Suprapubic skin (tissue), 4 donors: Measurements from ENCODE around the gene LDLRAD4. TPM values are rescaled to one million over a fixed set of nuclear protein-coding genes. Genes with fewer than 3 reads are reported as not detected.

Source experiments
- DNase-seq, 2 donors: peaks; one replicate each; pipeline ENCODE4 v3.0.0-alpha.2; 2019; ENCODE audit warnings: low spot score in 2 of 2
- H3K27ac ChIP-seq: fragments of 200-600 bp; sonication (generic); one replicate; pipeline ENCODE4 v1.5.1; 2019
- H3K27me3 ChIP-seq: fragments of 200-600 bp; sonication (generic); one replicate; pipeline ENCODE4 v1.5.1; 2019
- H3K36me3 ChIP-seq: fragments of 200-600 bp; sonication (generic); one replicate; pipeline ENCODE4 v1.5.1; 2019
- H3K4me1 ChIP-seq: fragments of 200-600 bp; sonication (generic); one replicate; pipeline ENCODE4 v1.5.1; 2019
- H3K4me3 ChIP-seq: fragments of 200-600 bp; sonication (generic); one replicate; pipeline ENCODE4 v1.5.1; 2019; ENCODE audit warnings: mild to moderate bottlenecking
- H3K9me3 ChIP-seq: fragments of 200-600 bp; sonication (generic); one replicate; pipeline ENCODE4 v1.5.1; 2019
- CTCF ChIP-seq, 2 donors: fragments of 200-600 bp in 1 of 2; fragments of 450-650 bp in 1 of 2; sonication (generic) in 1 of 2; IDR thresholded peaks; one replicate each; pipeline ENCODE4 v1.5.1; 2016 to 2019; ENCODE audit warnings: antibody characterized with exemption in 2 of 2, mild to moderate bottlenecking in 1 of 2, moderate library complexity in 1 of 2
- EP300 ChIP-seq: sonication (generic); formaldehyde crosslinking; IDR thresholded peaks from one replicate; pipeline ENCODE4 v1.6.1; 2017; ENCODE audit warnings: antibody characterized with exemption
- POLR2A ChIP-seq, 2 donors: fragments of 450-650 bp; IDR thresholded peaks; one replicate each; pipeline ENCODE4 v1.6.1; 2017; ENCODE audit warnings: antibody characterized with exemption in 2 of 2, mild to moderate bottlenecking in 2 of 2, moderate library complexity in 2 of 2
- POLR2AphosphoS5 ChIP-seq, 3 donors: sonication (generic); formaldehyde crosslinking; IDR thresholded peaks; one replicate each; pipeline ENCODE4 v1.6.1; 2017; ENCODE audit warnings: antibody characterized with exemption in 3 of 3
- WGBS: methylation state at CpG from one replicate; pipeline ENCODE4 v1.1.5; 2018; 5-methylcytosine and 5-hydroxymethylcytosine counted together
- total RNA-seq, 4 donors: library from RNA; depleted of rRNA; stranded (reverse); fragments of >200 nt; gene quantifications; one replicate each; pipeline ENCODE4 v1.1.0, GENCODE V29; 2016

The LDLRAD4 gene
- total RNA-seq, 4 donors from 2014 or later: 10.1 to 31.6 (median 15.1) TPM

DNA sequence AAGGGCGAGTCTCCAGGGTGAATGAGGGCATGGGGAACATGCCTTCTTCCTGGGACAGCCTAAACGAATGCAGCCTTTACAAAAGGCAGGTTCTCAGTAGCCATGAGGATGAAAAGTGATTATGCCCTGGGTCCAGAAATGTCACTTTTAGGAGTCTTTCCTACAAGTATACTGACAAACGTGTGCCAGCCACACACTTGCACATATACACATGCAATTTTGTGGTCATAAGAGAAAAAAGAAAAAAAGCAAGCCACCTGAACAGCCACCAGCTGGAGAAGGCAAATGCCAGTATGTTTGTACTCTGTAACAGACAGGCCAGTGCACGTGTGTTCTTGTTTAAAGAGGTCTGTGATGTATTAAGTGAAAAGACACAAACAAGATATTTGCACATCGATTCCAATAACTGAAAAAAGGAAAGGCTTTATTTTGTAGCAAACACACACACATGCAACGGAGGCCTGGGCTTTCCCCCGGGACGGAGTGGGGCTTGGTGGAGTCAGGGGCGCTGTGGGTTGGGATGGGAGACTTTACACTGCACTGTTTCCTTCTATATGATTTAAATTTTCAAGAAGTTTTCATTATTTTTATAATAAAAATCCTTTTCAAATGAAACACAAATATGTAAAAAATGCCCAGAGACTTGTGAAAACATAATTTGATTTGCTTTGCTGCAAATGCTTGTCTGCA lies 399.4 kb downstream of the LDLRAD4 start:
- Histone ChIP-seq H3K4me3 (no peak overlapping the region), H3K27me3 (no peaks in the 10 kb centered on the region), H3K4me1 (peaks cover 18% of the 10 kb centered on the region), H3K36me3 (peaks cover 13% of the 10 kb centered on the region), H3K27ac (no peak overlapping the region), H3K9me3 (no peaks in the 10 kb centered on the region)
- no peak for DNase-seq
- WGBS: 54% methylated on average over 9 of the region's 9 CpGs
- no peak for TF ChIP-seq EP300

DNA sequence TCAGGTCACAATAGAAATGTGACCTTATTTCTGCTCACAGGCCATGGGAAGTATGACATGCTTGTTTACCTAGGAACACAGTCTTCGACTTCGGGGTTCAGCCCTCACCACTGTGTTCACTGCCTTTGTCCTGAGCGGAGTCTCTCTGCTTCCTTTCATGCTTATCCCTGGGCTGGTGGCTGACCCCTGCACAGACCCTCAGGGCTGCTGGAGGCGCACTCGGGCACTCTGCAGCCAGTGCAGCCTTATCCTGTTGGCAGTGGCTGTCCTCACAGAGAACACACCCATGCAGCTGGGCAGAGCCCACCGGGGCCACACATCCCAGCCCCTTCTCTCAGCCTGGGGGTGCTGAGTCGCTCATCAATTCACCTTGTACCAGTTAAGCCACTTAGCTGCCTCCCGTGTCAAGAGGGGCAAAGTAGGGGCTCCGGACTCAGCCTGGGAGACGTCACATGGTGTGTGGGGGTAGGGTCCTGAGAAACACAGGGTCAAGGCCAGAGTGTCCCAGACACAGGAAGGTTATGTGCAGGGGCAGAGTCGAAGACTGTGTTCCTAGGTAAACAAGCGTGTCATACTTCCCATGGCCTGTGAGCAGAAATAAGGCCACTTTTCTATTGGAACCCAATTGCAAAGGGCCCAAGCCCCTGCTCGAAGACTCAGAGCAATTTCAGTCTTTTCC lies 400.3 kb downstream of the LDLRAD4 start:
- 96% methylated on average over 11 of the region's 13 CpGs for WGBS
- no peak for TF ChIP-seq POLR2A (IDR thresholded peaks at IDR 0.05)
- TF ChIP-seq POLR2AphosphoS5 (IDR thresholded peaks at IDR 0.05): no peak
- TF ChIP-seq EP300: no peak
- no peak for TF ChIP-seq CTCF (IDR thresholded peaks at IDR 0.05)
- DNase-seq: no peak

DNA sequence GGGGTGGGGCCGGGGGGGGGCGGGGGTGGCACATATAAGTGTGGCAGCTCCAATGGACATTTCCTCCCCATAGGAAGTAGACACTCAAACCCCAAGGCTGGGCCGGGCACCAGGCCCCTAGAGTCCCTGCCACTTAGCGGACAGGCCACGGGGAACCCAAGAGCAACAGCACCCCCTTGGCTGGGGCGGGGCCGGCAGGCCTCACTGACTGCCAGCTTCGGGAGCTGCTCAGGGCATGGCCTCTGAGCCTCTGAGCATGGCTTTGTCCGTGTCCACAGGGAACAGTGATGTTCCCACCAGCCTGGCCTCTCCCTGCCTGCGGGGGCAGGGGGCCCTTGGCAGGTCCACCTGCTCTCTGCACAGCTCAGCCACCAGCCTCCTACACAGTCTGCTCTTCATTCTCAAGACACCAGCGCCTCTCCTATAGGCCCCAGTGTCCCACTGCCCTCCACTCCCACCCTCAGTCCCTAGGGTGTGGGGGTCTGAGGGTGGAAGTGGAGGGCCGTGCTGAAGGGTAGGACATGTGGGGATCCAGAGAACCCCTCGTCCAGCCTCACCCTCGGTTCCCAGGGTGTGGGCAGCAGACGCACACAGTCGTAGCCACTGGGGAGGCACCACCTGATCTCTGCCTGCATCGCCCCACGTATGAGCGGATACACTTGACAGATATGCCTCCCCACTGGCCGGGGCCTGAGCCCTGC lies 401.1 kb downstream of the LDLRAD4 start:
- no peak for TF ChIP-seq CTCF (IDR thresholded peaks at IDR 0.05)
- TF ChIP-seq POLR2AphosphoS5 (IDR thresholded peaks at IDR 0.05): no peak
- no peak for TF ChIP-seq EP300
- no peak for TF ChIP-seq POLR2A (IDR thresholded peaks at IDR 0.05)
- no peak for DNase-seq

More for the DNA sequence above, 400.3 kb downstream of the LDLRAD4 start:
- Histone ChIP-seq H3K27me3 (no peaks in the 10 kb centered on the region), H3K9me3 (no peaks in the 10 kb centered on the region), H3K27ac (no peak overlapping the region), H3K36me3 (peaks cover 15% of the 10 kb centered on the region), H3K4me3 (no peak overlapping the region), H3K4me1 (peaks cover 13% of the 10 kb centered on the region)

GRCh38 chr18:13620206-13620672 lies 401.7 kb downstream of the LDLRAD4 start:
- H3K27me3 ChIP-seq: no peaks in the 10 kb centered on the region
- H3K4me3 ChIP-seq: no peak overlapping the region
- no peak for DNase-seq
- peaks cover 4% of the 10 kb centered on the region for H3K4me1 ChIP-seq
- peaks cover 15% of the 10 kb centered on the region for H3K36me3 ChIP-seq
- WGBS: 92% methylated on average over 10 of the region's 10 CpGs
- H3K27ac ChIP-seq: no peak overlapping the region
- H3K9me3 ChIP-seq: no peaks in the 10 kb centered on the region
- TF ChIP-seq POLR2AphosphoS5 (IDR thresholded peaks at IDR 0.05) (no peak), POLR2A (IDR thresholded peaks at IDR 0.05) (no peak), EP300 (no peak)

More for the DNA sequence above, 401.1 kb downstream of the LDLRAD4 start:
- H3K9me3 ChIP-seq: no peaks in the 10 kb centered on the region
- WGBS: 98% methylated on average over 7 of the region's 20 CpGs
- H3K36me3 ChIP-seq: peaks cover 15% of the 10 kb centered on the region
- H3K27ac ChIP-seq: no peak overlapping the region
- no peak overlapping the region for H3K4me3 ChIP-seq
- H3K4me1 ChIP-seq: peaks cover 7% of the 10 kb centered on the region
- no peaks in the 10 kb centered on the region for H3K27me3 ChIP-seq

DNA sequence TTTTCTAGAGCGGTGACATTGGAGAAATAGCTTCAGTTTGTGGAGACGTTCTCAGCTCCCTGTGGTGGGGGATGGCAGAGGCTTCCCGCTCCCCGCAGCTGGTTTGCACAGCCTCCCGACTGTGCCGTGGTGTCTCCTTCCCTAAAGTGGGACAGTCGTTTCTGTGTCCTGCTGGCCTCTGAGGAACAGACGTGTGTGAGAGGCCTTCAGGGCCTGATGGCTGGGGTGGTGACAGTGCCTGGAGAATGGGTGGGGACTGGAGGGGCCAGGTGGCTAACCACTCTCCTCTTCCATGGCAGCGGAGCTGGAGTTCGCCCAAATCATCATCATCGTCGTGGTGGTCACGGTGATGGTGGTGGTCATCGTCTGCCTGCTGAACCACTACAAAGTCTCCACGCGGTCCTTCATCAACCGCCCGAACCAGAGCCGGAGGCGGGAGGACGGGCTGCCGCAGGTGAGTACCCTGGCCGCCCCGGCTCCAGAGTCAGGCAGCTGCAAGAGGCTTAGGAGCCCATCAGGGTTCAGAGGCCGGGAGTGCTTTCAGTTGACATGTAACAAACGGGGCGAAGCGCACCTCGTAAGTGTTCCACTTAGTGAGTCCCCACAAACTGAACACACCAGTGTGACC lies 402.4 kb downstream of the LDLRAD4 start:
- no peak for DNase-seq
- no peaks in the 10 kb centered on the region for H3K27me3 ChIP-seq
- 96% methylated on average over 24 of the region's 29 CpGs for WGBS
- no peak overlapping the region for H3K27ac ChIP-seq
- H3K4me3 ChIP-seq: no peak overlapping the region
- H3K9me3 ChIP-seq: no peaks in the 10 kb centered on the region
- peaks cover 4% of the 10 kb centered on the region for H3K4me1 ChIP-seq
- no peak for TF ChIP-seq POLR2AphosphoS5 (IDR thresholded peaks at IDR 0.05)
- TF ChIP-seq EP300: no peak
- no peak for TF ChIP-seq POLR2A (IDR thresholded peaks at IDR 0.05)
- no peak for TF ChIP-seq CTCF (IDR thresholded peaks at IDR 0.05)
- peaks cover 15% of the 10 kb centered on the region for H3K36me3 ChIP-seq
